Activated CD4-positive, alpha-beta memory T cell treated with anti-CD3 and anti-CD28 coated beads for 36 hours (primary cell): Measurements from ENCODE around the gene NR2F6. TPM values are rescaled to one million over a fixed set of nuclear protein-coding genes. Genes with fewer than 3 reads are reported as not detected.

Experiments used
- CTCF ChIA-PET: fragments of 350-600 bp; sonication (Branson Sonifier 250); formaldehyde crosslinking; loops from one replicate; lab custom pipeline; 2021; ENCODE audit warnings: antibody characterized with exemption, inconsistent platforms; lab: Charles Lee
- POLR2A ChIA-PET: fragments of 350-600 bp; sonication (Branson Sonifier 250); formaldehyde crosslinking; loops from one replicate; lab custom pipeline; 2021; ENCODE audit warnings: antibody characterized with exemption; lab: Charles Lee
- DNase-seq: peaks from one replicate; pipeline ENCODE4 v3.0.0-alpha.2; 2020
- H3K27ac Mint-ChIP-seq: one replicate; pipeline ENCODE4 v1.8.0; 2021; ENCODE audit warnings: mixed read lengths
- H3K27me3 Mint-ChIP-seq: one replicate; pipeline ENCODE4 v1.8.0; 2021; ENCODE audit warnings: mixed read lengths
- H3K36me3 Mint-ChIP-seq: one replicate; pipeline ENCODE4 v1.8.0; 2021; ENCODE audit warnings: mixed read lengths
- H3K4me1 Mint-ChIP-seq: one replicate; pipeline ENCODE4 v1.8.0; 2021; ENCODE audit warnings: low read depth, mixed read lengths
- H3K4me3 Mint-ChIP-seq: one replicate; pipeline ENCODE4 v1.8.0; 2021; ENCODE audit warnings: mild to moderate bottlenecking, mixed read lengths
- H3K9me3 Mint-ChIP-seq: one replicate; pipeline ENCODE4 v1.8.0; 2021; ENCODE audit warnings: mixed read lengths
- intact Hi-C: fragments of 100-400 bp; cut with micrococcal nuclease; formaldehyde crosslinking; loops from one replicate; pipeline ENCODE4 v1.15.1; 2023
- total RNA-seq, 2 experiments: library from RNA; stranded (reverse); gene quantifications; one replicate each; pipeline ENCODE4 v1.2.3, GENCODE V29; 2021

NR2F6 gene
- total RNA-seq, 2 experiments from 2014 or later: 10.2 to 10.4 TPM

DNA sequence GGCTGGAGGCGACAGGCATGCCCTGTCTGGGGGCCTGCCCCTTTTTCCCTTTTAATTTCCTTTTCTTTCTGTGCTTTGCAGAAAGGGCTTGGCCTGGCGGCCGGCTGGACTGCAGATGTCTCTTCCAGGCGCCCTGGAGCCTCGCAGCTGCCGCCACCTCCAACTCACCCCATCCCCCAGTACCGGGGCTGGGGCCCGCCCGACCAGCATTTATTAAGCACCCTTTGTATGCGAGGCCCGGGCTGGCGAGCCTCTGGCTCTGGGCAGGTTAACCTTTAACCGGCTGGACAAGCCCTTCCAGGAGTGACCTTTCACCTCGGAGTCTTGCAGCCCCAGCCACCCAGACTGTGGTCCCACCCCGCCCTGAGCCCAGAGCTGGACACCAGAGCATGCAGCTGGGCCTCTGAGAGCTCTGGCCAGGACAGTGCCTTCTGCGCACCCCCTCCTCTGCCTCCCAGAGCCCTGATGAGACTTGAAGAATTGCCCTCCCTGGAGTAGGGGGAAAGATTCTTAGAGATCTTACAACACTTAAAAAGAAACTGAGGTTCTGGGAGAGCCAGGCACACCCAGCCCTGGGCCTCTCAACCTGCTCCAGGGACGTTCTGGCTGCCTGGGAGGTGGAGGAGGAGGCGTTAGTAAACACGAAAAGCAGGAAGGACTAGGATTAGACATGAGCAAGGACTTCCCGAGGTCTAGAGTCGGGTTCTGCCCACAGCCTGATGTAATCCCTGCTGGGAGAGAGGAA, 1.1 kb upstream of the NR2F6 start:
- CTCF ChIA-PET: no interaction called here
- H3K9me3 Mint-ChIP-seq: no peaks in the 10 kb centered on the region
- DNase-seq: no peak
- peak overlapping the region; percentile 82 for H3K4me3 Mint-ChIP-seq
- POLR2A ChIA-PET: no interaction called here
- peaks cover 9% of the 10 kb centered on the region for H3K4me1 Mint-ChIP-seq
- H3K27me3 Mint-ChIP-seq: no peaks in the 10 kb centered on the region
- intact Hi-C loops: no loop called here
- no peaks in the 10 kb centered on the region for H3K36me3 Mint-ChIP-seq
- no peak overlapping the region for H3K27ac Mint-ChIP-seq

DNA sequence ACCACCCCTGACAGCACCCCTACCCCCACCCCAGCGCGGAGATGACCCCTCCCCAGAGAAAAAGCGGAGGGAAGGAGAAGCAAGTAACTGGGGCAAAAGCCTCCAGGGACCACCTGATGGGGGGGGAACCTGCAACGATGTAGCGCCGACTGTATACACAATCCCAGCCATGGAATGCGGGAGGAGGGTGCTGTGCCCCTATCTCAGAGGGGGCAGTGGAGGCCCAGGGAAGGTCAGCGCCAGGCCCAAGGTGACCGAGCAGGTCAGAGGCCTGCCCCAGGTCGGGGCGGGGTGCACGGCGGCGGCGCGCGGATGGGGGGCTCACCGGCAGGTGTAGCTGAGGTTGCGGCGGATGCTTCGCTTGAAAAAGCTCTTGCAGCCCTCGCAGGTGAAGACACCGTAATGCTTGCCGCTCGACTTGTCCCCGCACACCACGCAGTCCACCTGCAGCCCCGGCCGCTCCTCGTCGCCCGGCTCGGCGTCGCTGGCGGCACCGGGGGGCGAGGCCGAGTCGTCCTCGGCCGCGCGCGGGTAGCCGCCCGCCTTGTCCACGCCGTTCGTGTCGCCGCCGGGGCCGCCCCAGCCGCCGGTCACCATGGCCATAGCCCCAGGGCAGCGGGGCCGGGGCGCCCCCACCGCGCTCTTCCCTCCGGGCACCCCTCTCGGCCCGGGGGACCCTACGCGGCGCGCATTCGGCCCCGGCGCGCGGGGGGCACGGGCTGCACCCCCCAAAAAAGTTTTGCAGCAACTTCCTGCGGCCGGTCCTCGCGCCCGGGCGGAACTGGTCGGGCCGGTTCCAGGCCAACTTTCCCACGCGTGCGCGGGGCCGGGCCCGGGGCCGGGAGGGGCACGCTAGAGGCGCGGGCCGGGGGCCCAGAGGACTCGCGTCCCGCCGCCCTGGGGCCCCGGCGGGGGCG, 843 bp downstream of the NR2F6 start:
- Mint-ChIP-seq H3K27ac (no peak overlapping the region), H3K27me3 (no peaks in the 10 kb centered on the region), H3K36me3 (no peaks in the 10 kb centered on the region), H3K4me3 (peak overlapping the region; percentile 52), H3K9me3 (no peaks in the 10 kb centered on the region), H3K4me1 (peaks cover 9% of the 10 kb centered on the region)
- POLR2A ChIA-PET: no interaction called here
- DNase-seq: no peak
- CTCF ChIA-PET: interaction anchor here (1.4 kb wide), 1 partner anchor 16 kb away, joined by 3 read pairs; no protein-coding TSS in a partner anchor
- intact Hi-C loops: no loop called here

DNA sequence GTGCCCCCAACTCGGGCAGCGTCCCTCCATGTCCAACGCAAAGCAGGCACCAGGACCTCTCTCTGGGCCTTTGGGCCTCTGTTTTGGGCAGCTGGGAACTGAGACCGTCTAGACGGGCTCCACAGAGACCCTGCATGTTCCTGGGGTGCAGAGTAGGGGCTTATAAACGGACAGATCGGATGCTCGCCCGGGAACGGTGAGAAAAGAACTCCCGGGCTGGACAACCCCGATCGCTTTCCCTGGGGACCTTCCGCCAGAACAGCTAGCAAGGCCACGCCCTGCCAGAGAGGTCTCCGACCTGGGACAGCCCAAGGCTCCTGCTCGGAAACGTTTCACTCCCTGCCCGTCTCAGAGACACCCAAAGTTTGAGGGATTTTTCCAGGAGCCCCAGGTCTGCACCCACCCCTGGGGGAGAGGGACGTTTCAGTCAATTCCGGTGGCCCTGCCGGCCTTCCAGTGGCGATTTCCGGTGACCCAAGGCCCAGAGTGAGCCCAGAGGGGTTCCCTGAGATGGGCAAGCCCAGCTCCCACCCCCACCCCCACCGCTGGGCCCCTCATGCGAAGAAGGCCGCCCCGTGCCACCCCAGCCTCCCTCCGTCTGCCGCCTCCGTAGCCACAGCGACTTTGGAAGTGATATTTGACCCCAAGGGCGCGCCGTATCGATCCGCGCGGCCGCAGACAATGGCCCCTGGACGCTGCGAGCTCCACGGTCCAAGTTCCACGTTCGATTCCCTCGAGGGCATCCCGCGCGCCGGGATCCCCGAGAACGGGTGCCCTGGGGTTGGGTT, 1.7 kb downstream of the NR2F6 start:
- no peaks in the 10 kb centered on the region for H3K27me3 Mint-ChIP-seq
- H3K4me1 Mint-ChIP-seq: peaks cover 9% of the 10 kb centered on the region
- H3K27ac Mint-ChIP-seq: no peak overlapping the region
- DNase-seq: no peak
- H3K4me3 Mint-ChIP-seq: peak overlapping the region; percentile 52
- H3K36me3 Mint-ChIP-seq: no peaks in the 10 kb centered on the region
- intact Hi-C loops: no loop called here
- H3K9me3 Mint-ChIP-seq: no peaks in the 10 kb centered on the region
- CTCF ChIA-PET: interaction anchor here (1.0 to 1.9 kb wide), 4 partner anchors 9 to 23 kb away, joined by 3 to 5 read pairs (median 4); partner anchors contain the start of genes BABAM1 and OCEL1
- POLR2A ChIA-PET: no interaction called here

DNA sequence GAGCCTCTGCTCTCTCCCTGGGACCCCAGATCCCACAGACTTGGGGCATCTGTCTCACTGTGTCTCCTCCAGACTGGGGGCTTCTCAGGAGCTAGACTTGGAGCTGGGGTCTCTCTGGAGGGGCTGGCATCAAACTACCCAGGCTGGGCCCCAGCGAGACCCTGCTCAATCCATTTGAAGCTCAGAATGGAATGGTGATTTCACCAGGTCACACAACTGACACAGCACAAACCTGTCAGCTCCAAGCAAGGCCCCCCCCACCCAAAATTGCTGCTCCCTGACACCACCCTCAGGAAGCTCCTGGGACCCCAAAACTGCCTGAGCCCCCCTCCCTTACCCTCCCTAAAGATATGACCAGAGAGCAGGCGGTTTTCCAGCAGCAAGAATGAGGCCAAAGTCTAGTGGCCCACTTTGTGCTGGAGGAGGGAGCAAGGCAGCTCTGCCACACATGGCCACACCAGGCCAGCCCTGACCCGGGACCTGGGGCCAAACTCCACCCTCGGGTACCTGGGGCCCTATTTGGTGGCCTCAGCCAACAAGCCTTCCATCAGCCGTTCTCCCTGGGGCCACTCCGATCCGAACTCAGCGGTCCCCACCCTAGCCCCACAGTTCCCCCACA, 2.4 kb downstream of the NR2F6 start:
- intact Hi-C loops: no loop called here

DNA sequence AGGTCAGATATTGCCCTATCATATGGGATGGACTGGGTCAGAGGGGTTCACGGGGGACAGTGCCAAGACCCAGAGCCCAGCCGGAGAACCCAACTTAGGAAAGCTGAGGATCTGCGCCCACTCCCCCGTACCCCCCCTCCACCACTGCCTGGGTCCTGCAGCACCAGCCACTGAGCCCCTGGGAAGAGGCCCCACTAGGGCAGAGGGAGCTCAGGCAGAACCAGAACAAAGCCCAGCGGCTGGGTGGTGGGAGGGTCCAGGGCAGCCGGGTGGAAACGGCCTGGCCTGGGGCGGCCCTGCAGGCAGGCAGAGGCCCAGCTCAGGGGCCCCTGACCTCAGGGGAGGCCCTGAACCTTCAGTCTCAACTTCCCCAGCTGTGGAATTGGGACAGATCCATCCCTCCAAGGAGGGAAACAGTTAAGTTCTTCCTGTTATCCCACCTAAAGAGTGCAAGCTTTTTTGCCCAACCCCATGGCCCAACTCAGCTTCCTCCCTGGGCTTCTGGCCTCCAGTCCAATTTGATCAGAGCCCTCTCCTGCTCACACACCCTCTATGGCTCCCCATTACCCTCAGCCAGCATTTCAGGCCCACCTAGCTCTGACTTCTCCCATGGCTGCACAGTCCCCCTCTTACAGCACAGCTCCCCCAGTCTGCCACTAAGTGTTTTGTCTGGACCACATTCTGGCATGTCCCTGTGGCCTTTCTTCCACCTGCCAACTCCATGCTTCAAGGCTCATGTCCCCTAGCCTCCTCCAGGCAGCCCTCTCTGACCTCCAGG, 3.1 kb downstream of the NR2F6 start:
- POLR2A ChIA-PET: interaction anchor here (0.8 kb wide), 1 partner anchor 18 kb away, joined by 3 read pairs; no protein-coding TSS in a partner anchor
- H3K27ac Mint-ChIP-seq: no peak overlapping the region
- CTCF ChIA-PET: interaction anchor here (0.6 to 1.9 kb wide), 5 partner anchors 8 to 73 kb away, joined by 3 to 5 read pairs (median 4); partner anchors contain the start of genes BABAM1 and OCEL1

More for the DNA sequence above, 2.4 kb downstream of the NR2F6 start:
- H3K4me1 Mint-ChIP-seq: peaks cover 9% of the 10 kb centered on the region
- no peaks in the 10 kb centered on the region for H3K9me3 Mint-ChIP-seq
- no peak overlapping the region for H3K27ac Mint-ChIP-seq
- peak overlapping the region; percentile 23 for H3K4me3 Mint-ChIP-seq
- DNase-seq: no peak
- H3K27me3 Mint-ChIP-seq: no peaks in the 10 kb centered on the region
- POLR2A ChIA-PET: no interaction called here
- no peaks in the 10 kb centered on the region for H3K36me3 Mint-ChIP-seq
- CTCF ChIA-PET: interaction anchor here (1.0 to 1.9 kb wide), 4 partner anchors 9 to 24 kb away, joined by 3 to 5 read pairs (median 4); partner anchors contain the start of genes BABAM1 and OCEL1

DNA sequence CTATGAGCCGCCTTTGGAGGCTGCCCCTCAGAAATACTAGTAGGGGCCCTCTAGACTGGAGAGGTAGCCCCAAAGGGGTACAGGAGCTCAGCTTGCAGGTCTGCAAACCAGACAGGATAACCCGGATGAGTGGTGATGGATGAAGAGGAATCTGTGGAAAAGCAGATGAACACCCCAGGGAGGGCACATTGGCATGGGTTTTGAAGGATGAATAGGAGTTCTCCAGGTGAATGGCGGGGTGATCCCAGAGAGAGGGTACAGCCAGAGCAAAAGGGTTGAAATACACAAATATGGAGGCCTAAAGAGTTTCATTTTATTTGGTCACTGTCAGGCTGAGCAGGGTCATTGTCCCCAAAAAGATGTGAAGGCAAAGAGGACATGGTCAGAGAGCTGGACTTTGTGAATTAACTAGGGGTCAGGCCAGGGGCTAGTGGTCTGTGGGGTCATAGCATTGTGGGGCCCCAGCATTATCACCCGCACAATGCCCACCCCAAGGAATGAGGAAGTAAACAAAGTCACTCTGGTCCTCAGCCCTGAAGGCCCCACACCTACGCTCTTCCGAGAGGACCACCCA, 4.8 kb downstream of the NR2F6 start:
- intact Hi-C loops: no loop called here
- H3K9me3 Mint-ChIP-seq: no peaks in the 10 kb centered on the region
- peaks cover 2% of the 10 kb centered on the region for H3K4me1 Mint-ChIP-seq
- H3K27ac Mint-ChIP-seq: peak overlapping the region; percentile 24
- no peak overlapping the region for H3K4me3 Mint-ChIP-seq
- ChIA-PET POLR2A (interaction anchor here (0.6 kb wide), 1 partner anchor 13 kb away, joined by 3 read pairs; no protein-coding TSS in a partner anchor), CTCF (interaction anchor here (0.8 to 2.2 kb wide), 3 partner anchors 14 to 41 kb away, joined by 3 to 6 read pairs (median 3); no protein-coding TSS in a partner anchor)
- H3K27me3 Mint-ChIP-seq: no peaks in the 10 kb centered on the region
- no peaks in the 10 kb centered on the region for H3K36me3 Mint-ChIP-seq
- DNase-seq: no peak

More for the DNA sequence above, 3.1 kb downstream of the NR2F6 start:
- H3K27me3 Mint-ChIP-seq: no peaks in the 10 kb centered on the region
- no peak overlapping the region for H3K4me3 Mint-ChIP-seq
- no peaks in the 10 kb centered on the region for H3K9me3 Mint-ChIP-seq
- DNase-seq: no peak
- H3K4me1 Mint-ChIP-seq: peaks cover 9% of the 10 kb centered on the region
- intact Hi-C loops: no loop called here
- H3K36me3 Mint-ChIP-seq: no peaks in the 10 kb centered on the region

DNA sequence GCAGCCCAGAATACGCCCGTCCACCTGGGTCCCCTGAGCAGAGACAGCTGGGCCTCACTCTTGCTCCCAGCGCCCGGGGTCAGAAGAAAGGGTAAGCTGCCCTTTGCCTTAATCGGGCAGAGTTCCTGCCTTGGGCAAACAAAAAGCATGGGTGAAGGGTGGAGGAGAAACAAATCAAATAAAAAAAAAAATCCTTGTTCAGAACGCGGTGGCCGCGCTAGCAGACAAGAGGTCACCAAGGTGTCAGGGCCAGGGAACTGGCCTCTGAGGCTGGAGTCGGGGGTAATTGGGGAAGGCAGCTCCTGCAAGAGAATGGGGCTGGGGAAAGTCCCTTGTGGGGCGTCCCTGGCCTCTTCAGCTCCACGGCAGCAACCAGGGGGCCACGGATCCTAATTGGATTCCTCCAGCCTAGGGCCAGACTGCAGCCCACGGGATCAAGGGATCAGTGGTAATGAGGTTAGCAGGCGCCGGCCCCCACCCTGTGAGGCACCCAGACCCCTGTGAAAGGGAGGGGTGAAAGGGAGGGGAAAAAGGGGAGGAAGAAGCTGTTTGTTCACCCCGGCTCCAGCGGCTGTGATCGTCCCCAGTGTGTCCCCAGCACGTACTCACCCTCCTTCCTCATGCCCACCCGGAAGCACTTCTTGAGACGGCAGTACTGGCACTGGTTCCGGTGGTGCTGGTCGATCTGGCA, 5.5 kb downstream of the NR2F6 start:
- ChIA-PET POLR2A (interaction anchor here (0.6 kb wide), 1 partner anchor 13 kb away, joined by 3 read pairs; no protein-coding TSS in a partner anchor), CTCF (interaction anchor here (0.8 to 2.2 kb wide), 2 partner anchors 15 to 20 kb away, joined by 3 to 6 read pairs; no protein-coding TSS in a partner anchor)
- H3K4me3 Mint-ChIP-seq: no peak overlapping the region
- no peaks in the 10 kb centered on the region for H3K9me3 Mint-ChIP-seq
- no peaks in the 10 kb centered on the region for H3K36me3 Mint-ChIP-seq
- intact Hi-C loops: no loop called here
- H3K4me1 Mint-ChIP-seq: peaks cover 2% of the 10 kb centered on the region
- H3K27ac Mint-ChIP-seq: no peak overlapping the region
- H3K27me3 Mint-ChIP-seq: no peaks in the 10 kb centered on the region
- DNase-seq: no peak

DNA sequence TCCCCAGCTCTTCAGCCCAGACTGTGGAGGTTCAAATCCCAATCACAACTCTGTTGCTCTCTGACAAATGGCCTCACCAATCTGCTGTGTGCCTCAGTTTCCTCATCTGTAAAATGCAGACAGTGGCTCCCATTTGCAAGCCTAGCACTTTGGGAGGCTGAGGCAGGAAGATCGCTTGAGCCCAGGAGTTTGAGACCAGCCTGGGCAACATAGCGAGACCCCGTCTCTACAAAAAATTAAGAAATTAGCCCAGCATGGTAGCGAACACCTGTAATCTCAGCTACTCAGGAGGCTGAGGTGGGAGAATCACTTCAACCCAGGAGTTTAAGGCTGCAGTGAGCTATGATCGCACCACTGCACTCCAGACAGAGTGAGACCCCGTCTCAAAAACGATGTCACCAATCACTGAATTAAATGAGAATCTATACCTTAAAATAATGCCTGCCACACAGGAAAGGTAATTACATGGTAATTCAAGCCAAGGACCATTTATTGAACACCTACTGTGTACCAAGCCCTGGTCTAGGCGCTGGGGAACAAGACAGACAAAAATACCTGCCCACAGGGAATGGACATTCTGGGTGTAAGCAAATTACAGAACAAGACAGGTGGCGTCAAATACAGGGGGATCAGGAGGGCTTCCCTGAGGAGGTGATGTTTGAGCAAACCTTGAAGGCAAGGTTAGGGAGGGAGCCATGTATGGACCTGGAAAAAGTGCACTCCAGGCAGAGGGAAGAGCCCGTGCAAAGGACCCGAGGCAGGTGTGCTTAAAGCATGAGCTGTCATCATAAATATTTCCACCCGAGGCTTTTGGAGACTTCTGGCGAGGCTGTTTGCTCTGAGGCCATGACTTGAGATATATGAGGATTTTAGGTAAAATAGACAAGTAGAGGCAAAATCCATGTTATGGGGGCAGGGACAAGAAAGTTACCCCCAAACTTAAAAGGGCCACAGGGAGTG, 7.7 kb downstream of the NR2F6 start:
- DNase-seq: no peak
- no peak overlapping the region for H3K27ac Mint-ChIP-seq
- H3K36me3 Mint-ChIP-seq: no peaks in the 10 kb centered on the region
- intact Hi-C loops: no loop called here
- H3K9me3 Mint-ChIP-seq: no peaks in the 10 kb centered on the region
- no peaks in the 10 kb centered on the region for H3K27me3 Mint-ChIP-seq
- CTCF ChIA-PET: interaction anchor here (0.6 kb wide), 1 partner anchor 429 kb away, joined by 4 read pairs; no protein-coding TSS in a partner anchor
- peaks cover 10% of the 10 kb centered on the region for H3K4me1 Mint-ChIP-seq
- POLR2A ChIA-PET: interaction anchor here (3.5 kb wide), 1 partner anchor 11 kb away, joined by 26 read pairs; the partner anchor contains the start of gene OCEL1
- H3K4me3 Mint-ChIP-seq: no peak overlapping the region
